ENCODE results near the gene CD33. TPM values are rescaled to one million over a fixed set of nuclear protein-coding genes. Genes with fewer than 3 reads are reported as not detected.

The CD33 gene
- total RNA-seq, 1 donor from 2014 or later = not detected

DNA sequence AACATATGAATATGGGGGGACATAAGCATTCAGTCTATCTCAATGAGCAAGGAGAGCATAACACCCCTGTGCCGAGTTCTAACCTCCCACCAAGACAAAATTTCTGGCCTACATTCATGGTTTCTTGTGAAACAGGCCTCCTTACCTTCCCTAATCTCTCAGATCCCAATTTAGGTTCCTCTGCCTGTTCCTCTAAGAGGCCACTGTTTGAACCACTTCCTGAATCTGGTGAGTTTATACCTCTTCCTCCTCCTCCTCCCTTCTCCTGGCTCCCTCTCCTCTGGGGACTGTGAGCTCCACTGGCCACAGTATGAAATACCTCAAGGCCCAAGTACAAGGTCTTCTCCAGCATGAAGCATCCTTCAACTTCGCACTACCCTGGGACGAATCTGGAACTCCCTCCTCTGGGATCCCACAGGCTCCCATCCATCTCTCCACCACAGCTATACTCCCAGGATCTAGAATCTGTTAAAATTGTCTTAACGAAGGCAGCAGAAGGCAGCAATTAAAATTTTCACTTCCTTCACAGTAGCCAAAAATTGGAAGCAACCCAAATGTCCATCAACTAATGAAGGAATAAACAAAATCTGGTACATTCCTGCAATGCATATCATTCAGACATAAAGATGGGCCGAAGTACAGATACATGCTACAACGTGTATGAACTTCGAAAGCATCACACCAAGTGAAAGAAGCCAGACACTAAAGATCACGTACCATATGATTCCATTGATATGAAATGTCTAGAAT lies 18.2 kb downstream of the CD33 start:
- TF ChIP-seq, protein P1, sequence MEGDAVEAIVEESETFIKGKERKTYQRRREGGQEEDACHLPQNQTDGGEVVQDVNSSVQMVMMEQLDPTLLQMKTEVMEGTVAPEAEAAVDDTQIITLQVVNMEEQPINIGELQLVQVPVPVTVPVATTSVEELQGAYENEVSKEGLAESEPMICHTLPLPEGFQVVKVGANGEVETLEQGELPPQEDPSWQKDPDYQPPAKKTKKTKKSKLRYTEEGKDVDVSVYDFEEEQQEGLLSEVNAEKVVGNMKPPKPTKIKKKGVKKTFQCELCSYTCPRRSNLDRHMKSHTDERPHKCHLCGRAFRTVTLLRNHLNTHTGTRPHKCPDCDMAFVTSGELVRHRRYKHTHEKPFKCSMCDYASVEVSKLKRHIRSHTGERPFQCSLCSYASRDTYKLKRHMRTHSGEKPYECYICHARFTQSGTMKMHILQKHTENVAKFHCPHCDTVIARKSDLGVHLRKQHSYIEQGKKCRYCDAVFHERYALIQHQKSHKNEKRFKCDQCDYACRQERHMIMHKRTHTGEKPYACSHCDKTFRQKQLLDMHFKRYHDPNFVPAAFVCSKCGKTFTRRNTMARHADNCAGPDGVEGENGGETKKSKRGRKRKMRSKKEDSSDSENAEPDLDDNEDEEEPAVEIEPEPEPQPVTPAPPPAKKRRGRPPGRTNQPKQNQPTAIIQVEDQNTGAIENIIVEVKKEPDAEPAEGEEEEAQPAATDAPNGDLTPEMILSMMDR (IDR thresholded peaks at IDR 0.05; ENCODE audit: unreplicated experiment) = no peak

DNA sequence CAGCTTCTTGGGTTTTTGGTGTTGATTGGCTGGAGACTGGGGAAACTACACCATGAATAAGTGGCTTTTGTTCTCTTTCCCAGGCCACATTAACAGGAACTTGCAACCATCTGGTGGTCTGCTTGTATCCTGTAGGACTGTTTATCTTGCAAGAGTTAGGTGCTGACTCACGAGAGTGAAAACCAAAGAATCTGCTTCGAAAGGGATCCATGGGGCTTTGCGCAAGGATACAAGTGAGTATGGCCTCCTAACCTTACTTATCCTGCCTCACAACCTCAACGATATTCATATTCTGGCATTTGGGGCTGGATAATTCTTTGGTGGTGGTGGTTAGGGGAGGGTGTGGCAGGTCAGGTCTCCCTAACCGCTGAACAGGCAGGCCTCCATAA lies 21.3 kb downstream of the CD33 start:
- peaks cover 5% of the 10 kb centered on the region for H3K9me3 Mint-ChIP-seq
- no peak overlapping the region for H3K27ac Mint-ChIP-seq

More for the DNA sequence above, 18.2 kb downstream of the CD33 start:
- peaks cover 13% of the 10 kb centered on the region for H3K27me3 Mint-ChIP-seq (ENCODE audit: low read depth)
- peaks cover 5% of the 10 kb centered on the region for H3K9me3 Mint-ChIP-seq
- no peak overlapping the region for H3K27ac Mint-ChIP-seq
- no peaks in the 10 kb centered on the region for H3K36me3 Mint-ChIP-seq
- H3K4me3 Mint-ChIP-seq = no peak overlapping the region
- DNase-seq (ENCODE audit: low spot score in 2 of 2, unreplicated experiment in 2 of 2) = no peak
- H3K4me1 Mint-ChIP-seq = no peaks in the 10 kb centered on the region

DNA sequence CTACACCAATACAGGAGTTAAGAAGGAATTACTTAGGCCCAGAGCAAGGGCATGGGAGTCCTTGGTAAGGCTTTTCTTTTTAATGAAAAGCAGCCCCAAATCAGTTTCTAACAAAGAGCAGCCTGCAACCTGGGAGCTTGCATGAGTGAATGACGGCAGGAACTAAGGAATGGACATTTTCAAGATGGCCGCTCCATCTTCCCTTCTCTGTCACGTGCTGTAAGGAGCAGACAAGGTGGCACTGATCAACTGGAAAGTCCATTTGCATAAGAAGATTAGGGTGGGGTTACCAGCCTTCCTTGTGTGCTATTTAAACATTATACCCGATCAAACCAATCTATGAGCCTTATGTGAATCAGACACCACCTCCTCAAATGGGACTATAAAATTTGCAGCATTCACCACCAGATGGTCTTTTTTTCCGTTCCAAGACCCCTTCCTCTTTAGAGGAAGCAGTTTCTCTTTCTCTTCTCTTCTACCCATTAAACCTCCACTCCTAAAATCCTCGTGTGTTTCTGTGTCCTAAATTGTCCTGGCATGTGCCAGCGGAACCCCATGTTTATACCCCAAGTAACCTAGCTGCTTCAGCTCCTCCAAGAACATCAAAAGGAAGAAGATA lies 23.2 kb downstream of the CD33 start:
- no peak overlapping the region for H3K4me3 Mint-ChIP-seq
- H3K9me3 Mint-ChIP-seq = peaks cover 3% of the 10 kb centered on the region
- TF ChIP-seq, protein P1 (IDR thresholded peaks at IDR 0.05; ENCODE audit: unreplicated experiment) = no peak

More for the DNA sequence above, 21.3 kb downstream of the CD33 start:
- TF ChIP-seq, protein P1 (IDR thresholded peaks at IDR 0.05; ENCODE audit: unreplicated experiment) = no peak
- H3K27me3 Mint-ChIP-seq (ENCODE audit: low read depth) = peaks cover 8% of the 10 kb centered on the region
- H3K4me3 Mint-ChIP-seq = no peak overlapping the region
- H3K4me1 Mint-ChIP-seq = no peaks in the 10 kb centered on the region
- no peak for DNase-seq (ENCODE audit: low spot score in 2 of 2, unreplicated experiment in 2 of 2)
- H3K36me3 Mint-ChIP-seq = no peaks in the 10 kb centered on the region

DNA sequence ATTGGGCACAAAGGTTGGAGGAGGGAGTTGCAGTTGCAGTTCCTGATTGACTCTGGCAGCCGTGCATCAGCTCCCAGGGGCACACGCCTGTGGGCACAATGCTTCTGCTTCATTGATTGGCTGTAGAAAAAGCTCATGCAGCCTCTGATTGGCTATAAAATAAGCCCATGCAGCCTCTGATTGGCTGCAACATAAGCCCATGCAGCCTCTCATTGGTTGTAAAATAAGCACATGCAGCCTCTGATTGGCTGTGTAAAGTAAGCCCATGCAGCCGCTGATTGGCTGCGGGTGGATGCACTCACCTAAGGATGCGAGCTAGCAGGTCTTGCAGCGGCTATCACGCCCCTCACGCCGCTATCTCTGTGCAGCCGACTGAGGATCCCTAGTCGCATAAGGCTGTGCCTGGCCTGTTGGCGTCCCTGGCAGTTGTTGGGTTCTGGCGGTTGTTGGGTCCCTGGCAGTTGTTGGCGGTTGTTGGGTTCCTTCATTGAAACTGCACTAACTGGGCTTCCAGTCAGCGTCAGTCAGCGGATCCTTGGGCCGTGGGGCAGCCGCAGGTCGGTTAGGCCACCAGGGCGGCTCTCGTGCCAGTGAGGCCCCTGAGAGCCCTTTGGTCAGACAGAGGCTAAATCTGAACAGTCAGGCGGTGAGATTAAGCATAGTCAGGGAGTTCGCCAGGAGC lies 26.0 kb downstream of the CD33 start, which contains the start of gene SIGLECL1:
Gene SIGLECL1, plus strand, starts transcription at position 295 of the 682 bp plus-strand sequence. CDS start 12,993 bp downstream, outside the sequence.
- Mint-ChIP-seq H3K27ac (no peak within 1 kb of the TSS), H3K36me3 (no peaks in the 10 kb centered on the region), H3K4me1 (no peaks in the 10 kb centered on the region), H3K27me3 (ENCODE audit: low read depth) (peaks cover 1% of the 10 kb centered on the region), H3K9me3 (no peaks in the 10 kb centered on the region), H3K4me3 (no peak within 1 kb of the TSS)
- no peak for DNase-seq (ENCODE audit: low spot score in 2 of 2, unreplicated experiment in 2 of 2)
- TF ChIP-seq, protein P1 (IDR thresholded peaks at IDR 0.05; ENCODE audit: unreplicated experiment) = no peak

More for the DNA sequence above, 23.2 kb downstream of the CD33 start:
- Mint-ChIP-seq H3K27me3 (ENCODE audit: low read depth) (peaks cover 8% of the 10 kb centered on the region), H3K27ac (no peak overlapping the region), H3K36me3 (no peaks in the 10 kb centered on the region), H3K4me1 (no peaks in the 10 kb centered on the region)
- no peak for DNase-seq (ENCODE audit: low spot score in 2 of 2, unreplicated experiment in 2 of 2)

DNA sequence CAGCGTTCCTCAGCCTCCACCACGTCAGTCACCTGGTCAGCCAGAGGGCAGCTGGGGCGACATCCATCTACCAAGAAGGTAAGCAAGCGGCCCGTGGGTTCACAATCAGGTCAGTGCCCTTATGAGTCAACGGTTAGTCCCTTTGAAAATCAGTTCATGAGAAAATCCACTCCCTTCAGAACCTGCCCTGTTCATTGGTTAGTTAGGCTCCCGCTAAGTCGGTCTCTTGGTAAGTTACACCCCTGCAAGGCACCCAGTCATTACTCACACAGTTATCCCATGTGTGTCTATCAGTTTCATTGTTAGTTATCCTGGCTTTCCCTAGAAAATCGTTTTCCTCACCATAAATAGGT lies 26.6 kb downstream of the CD33 start:
- Mint-ChIP-seq H3K27ac (no peak overlapping the region), H3K36me3 (no peaks in the 10 kb centered on the region), H3K9me3 (no peaks in the 10 kb centered on the region), H3K4me1 (no peaks in the 10 kb centered on the region), H3K4me3 (no peak overlapping the region), H3K27me3 (ENCODE audit: low read depth) (peaks cover 4% of the 10 kb centered on the region)
- TF ChIP-seq, protein P1 (IDR thresholded peaks at IDR 0.05; ENCODE audit: unreplicated experiment) = no peak
- no peak for DNase-seq (ENCODE audit: low spot score in 2 of 2, unreplicated experiment in 2 of 2)
